Cerebellar cortex (tissue), 1 donor: ENCODE results near the gene SLC12A6.
A peak's percentile ranks its signal among the peaks of the same experiment; 100 is the strongest.

Source experiments
- DNase-seq: peaks from one replicate; pipeline ENCODE4 v3.0.0-alpha.2; 2015; ENCODE audit warnings: low spot score

SLC12A6 gene

DNA sequence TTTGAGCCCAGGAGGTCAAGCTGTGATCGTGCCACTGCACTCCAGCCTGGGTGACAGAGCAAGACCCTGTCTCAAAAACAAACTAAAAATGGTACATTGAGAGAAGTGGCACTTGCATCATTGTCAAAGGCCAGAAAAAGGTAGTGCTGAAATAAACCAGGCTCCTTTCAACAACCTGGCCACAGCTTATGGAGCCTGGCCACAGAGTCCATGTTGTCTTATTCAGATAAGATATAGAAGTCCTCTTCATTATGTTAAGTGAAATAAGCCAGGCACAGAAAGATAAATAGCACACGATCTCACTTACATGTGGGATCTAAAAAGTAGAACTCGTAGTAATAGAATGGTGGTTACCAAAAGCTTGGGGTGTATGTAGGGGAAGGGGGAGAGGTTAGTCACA lies 78.0 kb downstream of the SLC12A6 start:
- DNase-seq: no peak

DNA sequence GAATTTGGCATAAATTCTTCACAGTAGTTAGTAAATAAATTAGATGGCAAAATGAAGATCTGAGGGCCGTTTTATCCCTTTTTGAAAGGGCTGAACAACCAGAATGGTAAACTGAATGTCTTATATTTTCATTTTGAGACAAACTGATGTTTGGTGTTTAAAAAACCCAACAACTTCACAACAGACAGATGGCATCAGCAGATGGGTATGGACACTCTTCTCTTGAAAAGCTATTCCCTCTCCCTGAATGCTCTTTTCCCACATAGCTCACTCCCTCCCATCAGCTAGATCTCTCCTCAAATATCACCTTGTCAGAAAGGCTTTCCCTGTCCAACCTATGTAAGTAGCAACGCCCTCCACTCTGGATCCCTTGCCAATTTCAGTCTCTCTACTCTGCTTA lies 79.4 kb downstream of the SLC12A6 start:
- no peak for DNase-seq

GRCh38 chr15:34252545-34252944 lies 85.0 kb downstream of the SLC12A6 start:
- no peak for DNase-seq

DNA sequence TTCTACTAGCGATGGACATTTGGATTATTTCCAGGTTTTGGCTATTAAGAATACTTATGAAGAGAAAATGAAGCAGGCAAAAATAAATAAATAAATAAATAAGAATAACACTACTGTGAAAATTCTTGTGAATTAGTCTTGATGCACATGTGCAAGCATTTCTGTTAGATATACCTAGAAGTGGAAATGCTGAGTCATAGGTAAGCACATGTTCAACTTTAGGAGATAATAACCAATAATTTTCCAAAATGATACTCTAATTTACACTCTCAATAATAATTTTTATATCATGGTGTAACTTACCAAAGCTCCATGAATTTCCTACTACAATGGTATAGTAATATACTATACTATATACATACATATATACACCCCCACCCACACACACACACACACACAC lies 89.4 kb downstream of the SLC12A6 start:
- no peak for DNase-seq

DNA sequence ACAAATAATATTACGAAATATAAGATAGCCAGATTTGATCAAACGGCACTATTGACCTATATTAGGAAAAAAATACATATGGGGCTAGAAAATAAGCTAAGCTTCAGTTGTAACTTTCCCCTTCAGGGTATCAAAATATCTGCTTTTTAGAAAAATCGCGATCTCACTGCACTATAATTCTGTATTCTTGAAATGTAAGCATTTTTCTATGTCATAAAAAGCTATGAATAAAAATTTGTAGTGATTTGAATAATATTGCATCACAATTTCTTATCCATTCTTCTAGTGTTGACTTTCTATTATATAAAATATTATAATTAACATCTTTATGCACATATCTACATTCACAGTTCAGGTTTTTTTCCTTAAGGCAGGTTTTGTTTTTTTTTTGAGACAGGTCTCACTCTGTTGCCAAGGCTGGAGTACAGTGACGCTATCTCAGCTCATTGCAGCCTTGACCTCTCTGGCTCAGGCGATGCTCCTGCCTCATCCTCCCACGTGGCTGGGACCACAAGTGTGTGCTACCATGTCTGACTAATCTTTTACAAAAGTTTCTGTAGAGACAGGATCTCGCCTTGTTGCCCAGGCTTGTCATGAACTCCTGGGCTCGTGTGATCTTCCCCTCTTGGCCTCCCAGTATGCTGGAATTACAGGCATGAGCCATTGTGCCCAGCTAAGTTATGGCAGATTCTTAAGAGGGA lies 91.2 kb downstream of the SLC12A6 start:
- no peak for DNase-seq

DNA sequence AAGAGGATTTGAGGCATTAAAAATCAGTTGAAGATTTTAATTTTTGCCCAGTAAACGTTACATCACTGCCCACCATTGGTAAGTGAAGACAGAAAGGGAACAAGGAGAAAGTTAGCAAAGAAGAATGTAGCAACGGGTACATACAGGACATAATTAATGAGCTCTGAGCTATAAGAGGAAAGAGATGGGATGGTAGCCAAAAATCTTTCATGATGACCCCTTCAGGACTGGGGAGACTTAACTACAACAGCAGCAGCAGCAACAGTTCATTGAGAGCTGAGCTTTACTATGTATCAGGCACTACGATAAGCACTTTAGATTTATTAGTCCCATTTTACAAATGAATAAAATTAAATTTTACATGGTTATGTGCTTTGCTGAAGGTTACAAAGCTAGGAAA lies 94.4 kb downstream of the SLC12A6 start:
- no peak for DNase-seq

DNA sequence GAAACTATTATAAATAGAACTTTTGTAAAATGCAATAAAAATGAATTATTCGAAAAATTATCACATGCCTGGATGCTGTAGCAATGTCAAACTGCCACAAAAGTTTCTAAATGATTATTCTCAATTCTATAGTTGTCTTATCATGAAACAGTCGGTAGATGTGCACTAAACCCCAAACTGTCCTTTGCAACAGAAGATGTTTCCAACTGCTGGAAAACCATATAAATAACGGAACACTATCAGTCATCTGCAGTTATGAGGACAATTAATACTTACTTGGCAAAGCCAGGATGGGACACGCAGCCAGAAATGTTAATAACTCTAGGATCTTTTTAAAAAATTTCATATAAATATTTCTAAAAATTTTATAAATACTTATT lies 95.3 kb downstream of the SLC12A6 start:
- no peak for DNase-seq

DNA sequence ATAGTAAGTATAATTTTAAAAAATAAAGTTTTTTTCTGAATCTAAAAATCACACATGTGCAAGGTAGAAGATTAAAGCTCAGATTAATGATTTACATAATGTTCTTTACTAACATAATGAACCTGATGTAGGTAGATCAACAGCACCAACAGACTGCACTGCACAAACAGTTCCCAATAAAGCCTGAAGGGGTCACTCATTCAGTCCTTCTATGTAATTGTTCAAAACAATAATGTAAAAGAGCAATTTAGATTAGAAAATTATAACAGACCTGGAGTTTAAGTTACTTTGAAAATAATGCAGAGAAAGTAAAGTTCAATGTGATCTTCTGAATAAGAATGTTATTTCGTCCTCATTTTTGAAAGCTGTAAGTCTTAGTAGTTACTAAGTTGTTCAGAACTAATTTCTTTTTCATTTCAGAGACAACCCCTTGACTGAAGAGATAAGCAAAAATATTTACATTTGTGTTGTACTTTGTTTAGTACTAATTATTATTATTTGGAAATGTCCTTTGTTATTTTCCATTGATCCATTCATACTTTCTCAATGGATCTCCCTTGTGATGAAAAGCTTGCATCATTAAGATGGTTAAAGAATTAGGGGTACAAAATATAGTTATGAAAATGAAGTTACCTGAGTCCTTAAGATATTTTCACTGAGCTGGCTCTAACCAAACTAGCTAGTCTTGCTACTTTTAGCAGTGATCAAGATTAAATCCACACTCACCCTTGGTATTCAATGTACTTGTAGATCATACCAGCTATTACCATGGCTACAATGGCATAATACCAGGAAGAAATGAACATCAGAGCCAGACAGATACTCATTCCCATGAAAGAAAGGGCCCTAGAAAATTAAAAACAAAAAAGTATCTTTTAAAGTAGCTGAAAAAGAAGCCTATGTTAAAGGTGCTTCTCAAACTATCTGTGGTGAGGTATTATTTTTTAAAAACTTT lies 95.9 kb downstream of the SLC12A6 start:
- peak; percentile 32 for DNase-seq

GRCh38 chr15:34240537-34240936 lies 97.0 kb downstream of the SLC12A6 start:
- DNase-seq: no peak

GRCh38 chr15:34239151-34239808 lies 98.3 kb downstream of the SLC12A6 start:
- no peak for DNase-seq

- no peak for DNase-seq
These were observed 104.0 kb downstream of the SLC12A6 start for GRCh38 chr15:34233614-34234013.

DNA sequence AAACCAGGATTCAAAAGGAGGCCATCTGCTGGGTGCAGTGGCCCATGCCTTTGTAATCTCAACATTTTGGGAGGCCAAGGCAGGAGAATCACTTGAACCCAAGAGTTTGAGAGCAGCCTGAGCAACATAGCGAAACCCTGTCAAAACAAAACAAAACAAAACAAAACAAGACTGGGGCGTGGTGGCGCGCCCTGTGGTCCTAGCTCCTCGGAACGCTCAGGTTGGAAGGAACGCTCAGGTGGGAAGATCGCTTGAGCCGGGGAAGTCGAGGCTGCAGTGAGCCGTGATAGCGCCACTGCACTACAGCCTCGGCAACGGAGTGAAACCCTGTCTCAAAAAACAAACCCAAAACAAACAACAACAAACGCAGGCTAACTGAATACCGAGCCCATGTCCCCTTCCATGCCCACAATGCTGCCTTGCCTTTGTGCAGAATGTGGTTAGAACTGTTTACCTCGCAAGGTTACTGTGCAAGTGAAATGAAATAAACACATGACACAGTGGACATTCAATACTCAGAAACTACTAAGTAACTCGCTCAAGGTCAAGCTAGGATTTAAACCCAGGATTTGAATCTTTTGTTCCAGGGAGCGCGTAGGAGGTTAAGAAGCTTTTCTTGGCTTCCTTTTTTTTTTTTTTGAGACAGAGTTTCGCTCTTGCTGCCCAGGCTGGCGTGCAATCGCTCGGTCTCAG lies 113.5 kb downstream of the SLC12A6 start:
- peak; percentile 29 for DNase-seq

DNA sequence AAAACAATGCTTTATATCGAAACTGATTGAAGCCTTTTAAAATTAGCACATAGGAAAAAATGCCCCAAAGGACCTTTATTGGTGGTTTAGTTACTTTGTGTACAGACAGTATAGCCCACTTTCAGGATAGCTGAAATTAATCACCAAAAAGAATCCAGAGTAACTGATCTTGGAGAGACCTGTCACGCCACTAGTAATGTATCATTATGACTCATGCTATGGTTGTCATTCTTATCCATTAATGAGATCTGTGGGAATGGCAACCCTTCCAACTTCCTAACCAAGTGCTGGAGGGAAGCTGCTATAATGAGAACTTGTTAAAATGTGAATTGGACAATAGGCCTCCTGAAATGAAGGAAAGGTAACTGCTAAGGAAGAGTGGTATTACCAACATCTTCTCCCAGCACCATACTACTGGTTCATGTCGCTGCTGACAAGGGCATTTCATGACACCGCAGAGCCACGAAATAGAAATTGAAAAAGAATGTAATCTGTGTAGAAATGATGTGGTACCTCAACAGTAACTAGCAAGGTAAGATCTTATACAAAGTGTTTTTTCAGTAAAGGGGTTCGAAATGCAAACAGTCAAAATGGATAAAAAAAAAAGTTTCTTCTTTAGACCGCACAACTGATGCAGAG lies 119.9 kb downstream of the SLC12A6 start:
- no peak for DNase-seq

GRCh38 chr15:34216527-34217270 lies 120.9 kb downstream of the SLC12A6 start:
- no peak for DNase-seq

DNA sequence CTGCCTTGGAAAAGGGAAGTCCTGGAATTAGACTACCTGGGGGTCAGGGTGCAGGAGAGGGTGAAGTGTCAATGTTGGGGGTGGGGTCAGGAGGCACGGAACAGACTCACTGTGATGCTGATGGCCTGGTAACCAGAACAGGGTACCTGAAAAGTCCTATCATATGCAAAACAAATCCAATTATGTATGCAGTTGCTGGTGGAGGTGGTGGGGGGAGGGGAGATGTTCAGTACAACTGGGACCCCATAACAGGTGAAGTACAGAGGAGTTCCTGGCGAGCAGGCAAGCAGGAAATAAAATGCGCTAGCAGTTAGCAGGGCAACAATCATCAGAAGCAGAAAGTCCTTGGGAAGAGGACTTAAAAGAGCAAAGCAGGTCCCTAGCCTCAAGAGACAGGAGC lies 123.4 kb downstream of the SLC12A6 start:
- no peak for DNase-seq

DNA sequence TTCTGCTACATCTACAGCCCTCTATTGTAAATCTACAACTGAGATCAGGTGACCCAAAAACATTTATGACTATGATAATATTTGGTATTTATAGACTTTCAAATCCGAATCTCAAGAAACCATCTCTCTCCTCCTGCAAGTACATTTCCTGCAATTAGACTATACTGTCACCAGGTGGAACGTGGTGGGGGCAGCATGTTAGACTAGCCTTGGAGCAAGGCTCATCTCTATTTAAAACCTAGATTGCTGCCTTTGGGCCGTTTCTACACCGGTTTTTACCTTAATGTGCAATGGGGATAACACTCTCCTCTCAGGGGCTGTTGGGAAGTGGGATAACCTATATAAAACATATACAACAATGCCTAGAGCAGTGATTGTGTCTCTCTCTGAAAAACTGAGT lies 123.9 kb downstream of the SLC12A6 start:
- no peak for DNase-seq

GRCh38 chr15:34209421-34210282 lies 127.9 kb downstream of the SLC12A6 start, which contains the start of gene KATNBL1:
KATNBL1 (minus strand) TSS chr15:34210096; CDS start chr15:34163676, 46,420 bp downstream.
- DNase-seq: peak; percentile 95

DNA sequence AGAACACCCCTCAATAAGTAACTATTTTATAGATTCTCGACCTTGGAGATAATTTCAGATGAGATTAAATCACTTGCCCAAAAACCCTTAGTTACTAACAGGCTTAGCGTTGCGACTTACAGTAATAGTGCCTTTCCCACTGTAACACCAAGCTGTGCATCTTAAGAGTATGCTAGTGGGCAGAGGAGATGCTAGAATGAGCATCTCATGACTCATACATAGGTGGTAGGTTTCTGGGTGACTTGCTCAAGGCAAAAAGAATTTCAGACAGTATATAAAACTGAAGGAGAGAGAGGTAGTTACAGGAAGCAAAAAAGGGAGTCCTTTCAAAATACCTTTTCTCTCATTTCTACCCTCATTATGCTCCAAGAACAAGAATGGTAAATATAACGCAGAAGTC lies 131.6 kb downstream of the SLC12A6 start:
- DNase-seq: no peak

- DNase-seq: no peak
These were observed 133.6 kb downstream of the SLC12A6 start for GRCh38 chr15:34203936-34204335.

DNA sequence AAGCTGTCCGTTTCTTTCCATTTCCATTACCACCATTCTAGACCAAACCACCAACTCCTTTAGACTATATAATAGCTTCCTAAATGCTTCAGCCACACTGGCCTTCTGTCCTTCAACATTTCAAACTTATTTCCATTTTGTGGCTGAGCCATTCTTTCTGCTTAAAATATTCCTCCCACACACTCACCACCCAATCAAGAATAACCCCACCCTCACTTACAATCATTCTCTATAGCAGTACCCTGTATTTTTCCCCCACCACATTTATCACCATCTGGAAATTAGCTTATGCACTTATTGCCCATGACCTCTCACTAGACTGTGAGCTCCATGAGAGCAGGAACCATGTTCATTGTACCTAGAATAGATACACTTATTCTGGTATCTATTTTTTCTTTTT lies 134.3 kb downstream of the SLC12A6 start:
- DNase-seq: no peak
